HG02678 (cell line): ENCODE results near the gene SHQ1.
"Not testable (repeated sequence)": the region's sequence is repeated elsewhere in the genome, so short reads cannot be mapped to it uniquely, and the experiment has no call there.

Experiments used
- ATAC-seq: cut with Tn5 transposase; IDR thresholded peaks from one replicate; pipeline ENCODE4 v1.9.1; 2021; ENCODE audit warnings: mild to moderate bottlenecking, moderate library complexity; ENCODE audit not compliant: unreplicated experiment

Gene SHQ1

DNA sequence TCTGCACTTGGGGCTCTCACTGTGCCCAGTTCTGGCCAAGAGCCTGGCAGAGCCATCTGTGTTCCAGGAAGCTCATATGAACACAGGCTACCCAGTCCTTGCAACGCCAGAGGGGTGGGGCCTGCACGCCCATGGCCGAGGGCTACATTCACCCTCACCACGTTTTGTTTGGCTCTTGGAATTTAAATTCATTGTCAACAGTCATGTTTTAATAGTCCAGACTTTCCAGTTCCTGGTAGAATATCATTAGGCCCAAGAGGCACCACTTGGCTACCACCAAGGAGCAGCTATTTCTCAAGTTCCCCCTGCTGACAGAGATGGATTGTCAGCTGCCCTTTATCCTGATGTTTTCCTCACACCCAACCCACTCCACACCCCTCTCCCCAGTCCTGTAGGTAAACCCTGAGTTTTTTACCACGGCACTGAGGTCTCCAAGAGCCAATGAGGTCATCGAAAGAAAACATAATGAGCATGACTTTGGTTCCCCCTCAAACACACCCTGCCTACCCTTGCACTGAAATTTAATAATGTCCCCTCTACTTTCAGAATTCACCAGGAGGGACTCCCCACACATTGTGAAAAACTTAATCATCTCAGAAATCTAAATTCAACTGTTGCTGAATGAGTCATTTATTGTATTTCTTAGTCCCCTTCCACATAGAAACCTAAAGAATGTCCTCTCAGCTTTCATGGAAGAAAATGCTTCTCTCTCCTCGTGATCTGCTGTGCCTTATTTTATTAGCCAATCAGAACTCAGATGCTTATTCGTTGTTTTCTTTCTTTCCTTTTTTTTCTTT is 125.1 kb downstream of the SHQ1 start:
- ATAC-seq = peak; percentile 41

DNA sequence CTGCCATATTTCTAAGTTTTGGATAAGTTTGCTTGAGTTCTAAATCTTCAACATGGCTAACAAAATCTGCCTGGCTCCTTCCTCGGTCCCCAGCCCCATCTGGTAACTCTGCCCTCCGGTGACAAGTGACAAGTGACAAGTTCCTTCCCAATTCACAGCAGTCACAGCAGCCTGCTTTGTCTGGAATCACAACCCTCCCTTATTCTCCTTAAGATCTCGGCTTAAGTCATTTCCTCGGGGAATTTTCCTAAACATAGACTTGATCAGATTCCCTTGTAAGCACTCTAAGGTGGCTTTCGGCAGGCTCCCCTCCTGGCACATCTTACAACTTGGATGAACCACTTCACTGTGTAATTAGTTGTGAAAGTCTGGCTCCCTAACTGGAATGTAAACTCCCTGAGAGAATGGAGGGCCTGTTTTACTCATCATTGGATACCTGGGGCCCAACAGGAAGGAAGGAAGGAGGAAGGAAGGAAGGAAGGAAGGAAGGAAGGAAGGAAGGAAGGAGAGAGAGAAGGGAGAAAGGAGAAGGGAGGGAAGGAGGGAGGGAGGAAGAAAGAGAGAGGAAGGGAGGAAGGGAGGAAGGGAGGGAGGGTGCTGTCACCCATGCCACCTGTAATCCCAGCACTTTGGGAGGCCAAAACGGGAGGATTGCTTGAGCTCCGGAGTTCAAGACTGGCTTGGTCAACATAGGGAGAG is 126.4 kb downstream of the SHQ1 start:
- ATAC-seq = no peak

DNA sequence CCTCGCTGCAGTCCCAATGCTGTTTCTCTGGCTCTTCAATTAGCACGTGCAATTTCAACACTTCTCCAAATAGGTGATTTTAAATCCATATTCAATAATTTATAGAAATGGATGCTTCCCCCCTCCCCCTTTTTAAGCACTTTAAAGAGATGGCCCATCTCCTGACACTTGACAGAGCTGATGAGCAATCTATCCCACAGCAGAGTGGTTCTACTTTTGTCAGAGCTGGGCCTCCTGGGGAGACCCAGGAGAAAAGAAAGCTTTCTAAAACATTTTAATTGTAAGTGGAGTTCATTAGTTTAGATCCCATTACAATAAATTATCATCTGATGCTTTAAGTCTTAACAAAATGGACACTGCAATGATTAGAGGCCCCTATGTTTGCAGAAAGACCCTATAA is 127.7 kb downstream of the SHQ1 start:
- ATAC-seq = no peak

DNA sequence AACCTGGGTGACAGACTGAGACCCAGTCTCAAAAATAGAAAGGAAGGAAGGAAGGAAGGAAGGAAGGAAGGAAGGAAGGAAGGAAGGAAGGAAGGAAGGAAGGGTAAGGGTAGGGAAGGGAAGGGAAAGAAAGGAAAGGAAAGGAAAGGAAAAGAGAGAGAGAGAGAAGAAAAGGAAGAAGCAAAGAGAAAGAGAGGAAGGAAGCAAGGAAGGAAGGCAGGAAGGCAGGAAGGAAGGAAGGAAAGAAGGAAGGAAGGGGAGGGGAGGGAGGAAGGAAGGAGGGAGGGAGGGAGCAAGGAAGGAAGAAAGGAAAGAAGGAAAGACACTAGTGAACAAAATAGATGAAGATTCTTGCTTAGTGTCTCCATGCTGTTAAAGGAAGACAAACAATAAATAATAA is 129.1 kb downstream of the SHQ1 start:
- ATAC-seq = no peak

DNA sequence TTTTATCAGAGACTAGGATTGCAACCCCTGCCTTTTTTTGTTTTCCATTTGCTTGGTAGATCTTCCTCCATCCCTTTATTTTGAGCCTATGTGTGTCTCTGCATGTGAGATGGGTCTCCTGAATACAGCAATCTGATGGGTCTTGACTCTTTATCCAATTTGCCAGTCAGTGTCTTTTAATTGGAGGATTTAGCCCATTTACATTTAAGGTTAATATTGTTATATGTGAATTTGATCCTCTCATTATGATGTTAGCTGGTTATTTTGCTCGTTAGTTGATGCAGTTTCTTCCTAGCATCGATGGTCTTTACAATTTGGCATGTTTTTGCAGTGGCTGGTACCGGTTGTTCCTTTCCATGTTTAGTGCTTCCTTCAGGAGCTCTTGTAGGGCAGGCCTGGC is 134.1 kb downstream of the SHQ1 start:
- ATAC-seq = not testable (repeated sequence)

DNA sequence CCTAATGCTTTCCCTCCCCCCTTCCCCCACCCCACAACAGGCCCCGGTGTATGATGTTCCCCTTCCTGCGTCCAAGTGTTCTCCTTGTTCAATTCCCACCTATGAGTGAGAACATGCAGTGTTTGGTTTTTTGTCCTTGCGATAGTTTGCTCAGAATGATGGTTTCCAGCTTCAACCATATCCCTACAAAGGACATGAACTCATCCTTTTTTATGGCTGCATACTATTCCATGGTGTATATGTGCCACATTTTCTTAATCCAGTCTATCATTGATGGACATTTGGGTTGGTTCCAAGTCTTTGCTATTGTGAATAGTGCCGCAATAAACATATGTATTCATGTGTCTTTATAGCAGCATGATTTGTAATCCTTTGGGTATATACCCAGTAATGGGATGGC is 137.8 kb downstream of the SHQ1 start:
- not testable (repeated sequence) for ATAC-seq

DNA sequence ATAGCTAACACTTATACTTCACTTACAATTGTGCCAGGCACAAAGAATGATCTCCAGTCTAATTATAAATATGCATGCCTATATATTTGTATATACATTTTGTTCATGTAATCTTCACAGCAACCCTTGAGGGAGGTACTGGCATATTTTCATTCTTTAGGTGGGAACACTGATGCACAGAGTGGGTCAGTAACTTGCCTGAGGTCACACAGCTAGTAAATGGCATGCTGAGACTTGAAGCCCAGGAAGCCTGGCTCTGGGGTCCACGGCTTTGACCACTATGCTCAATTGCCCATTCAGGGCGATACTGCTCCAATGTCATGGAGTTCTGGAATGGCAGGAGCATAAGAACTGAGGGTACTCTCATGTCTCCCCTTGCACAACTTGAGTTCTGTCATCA is 139.8 kb downstream of the SHQ1 start:
- no peak for ATAC-seq

DNA sequence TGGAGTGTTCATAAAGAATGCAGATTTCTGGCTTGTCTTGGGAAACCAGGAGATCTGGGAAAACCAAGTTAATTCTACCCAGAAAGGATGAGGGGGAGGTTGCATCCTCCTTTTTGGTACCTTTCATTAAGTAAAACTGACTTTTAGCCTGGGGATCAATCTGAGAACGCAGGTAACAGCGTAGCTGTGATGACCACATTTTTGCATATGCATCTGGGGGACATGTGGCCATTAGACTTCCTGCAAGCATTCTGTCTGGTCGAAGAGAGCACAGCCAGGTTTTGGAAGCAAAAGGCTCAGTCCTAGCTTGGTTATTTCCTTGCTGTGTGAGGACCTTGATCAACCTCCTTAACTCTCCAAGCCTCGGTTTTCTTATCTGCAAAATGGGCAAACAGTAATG is 145.2 kb downstream of the SHQ1 start:
- no peak for ATAC-seq

DNA sequence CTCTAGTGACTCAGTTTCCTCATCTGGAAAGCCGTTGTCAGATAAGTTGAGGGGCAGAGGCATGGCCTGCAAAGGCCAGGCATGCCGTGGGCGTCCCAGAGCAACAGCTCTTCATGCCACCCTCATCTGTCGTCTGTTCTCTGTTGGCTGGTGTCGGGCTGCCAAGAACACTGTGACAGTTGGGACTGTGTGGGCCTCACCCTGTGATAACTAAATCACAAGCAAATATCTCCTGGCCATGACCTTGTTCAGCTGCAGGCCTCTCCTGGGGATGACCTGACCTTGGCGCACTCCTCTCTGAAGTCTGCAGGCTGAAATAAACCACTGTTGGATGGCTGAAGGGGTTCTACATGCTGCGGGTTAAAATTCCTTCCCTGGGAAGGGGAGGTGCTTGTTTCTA is 145.9 kb downstream of the SHQ1 start:
- ATAC-seq = no peak

DNA sequence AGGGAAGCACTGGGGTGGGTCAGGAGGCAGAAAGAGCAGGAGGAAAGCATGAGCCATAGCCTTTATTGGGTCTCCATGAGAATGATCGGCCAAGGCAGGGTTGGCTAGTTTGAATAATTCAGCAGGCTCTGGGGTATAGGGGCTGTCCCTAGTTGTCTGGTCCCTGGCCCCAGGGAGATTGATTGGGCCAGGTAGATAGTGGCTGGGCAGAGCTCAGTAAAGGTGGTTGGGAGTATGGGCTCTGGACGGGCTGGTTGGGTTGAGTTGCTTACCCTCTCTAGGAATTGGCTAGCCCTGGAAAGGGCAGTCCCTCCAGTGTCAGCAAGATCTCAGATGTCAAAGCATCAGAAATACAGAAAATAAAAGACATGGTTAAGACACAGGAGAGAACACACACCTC is 148.1 kb downstream of the SHQ1 start:
- ATAC-seq = no peak

DNA sequence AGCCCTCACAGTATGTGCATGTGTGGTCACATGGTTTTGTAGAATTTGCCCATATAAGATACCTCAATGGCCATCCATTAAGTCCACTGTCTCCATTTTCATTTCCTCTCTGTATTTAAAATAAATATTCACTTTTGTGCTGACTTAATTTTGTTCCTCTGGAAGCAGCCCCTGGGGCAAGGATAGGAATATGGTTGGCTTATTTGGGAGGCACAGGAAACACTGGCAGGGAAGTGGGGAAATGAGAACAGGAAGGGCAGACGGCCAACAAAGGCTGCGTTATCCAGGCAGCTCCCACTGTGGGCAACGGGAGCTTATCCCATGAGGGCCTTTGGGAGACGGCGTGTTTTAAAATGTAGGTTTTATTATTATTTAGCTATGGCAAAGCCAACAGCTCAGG is 148.6 kb downstream of the SHQ1 start:
- no peak for ATAC-seq
